ENCODE measurements around the gene ZSWIM6.

The ZSWIM6 gene

DNA sequence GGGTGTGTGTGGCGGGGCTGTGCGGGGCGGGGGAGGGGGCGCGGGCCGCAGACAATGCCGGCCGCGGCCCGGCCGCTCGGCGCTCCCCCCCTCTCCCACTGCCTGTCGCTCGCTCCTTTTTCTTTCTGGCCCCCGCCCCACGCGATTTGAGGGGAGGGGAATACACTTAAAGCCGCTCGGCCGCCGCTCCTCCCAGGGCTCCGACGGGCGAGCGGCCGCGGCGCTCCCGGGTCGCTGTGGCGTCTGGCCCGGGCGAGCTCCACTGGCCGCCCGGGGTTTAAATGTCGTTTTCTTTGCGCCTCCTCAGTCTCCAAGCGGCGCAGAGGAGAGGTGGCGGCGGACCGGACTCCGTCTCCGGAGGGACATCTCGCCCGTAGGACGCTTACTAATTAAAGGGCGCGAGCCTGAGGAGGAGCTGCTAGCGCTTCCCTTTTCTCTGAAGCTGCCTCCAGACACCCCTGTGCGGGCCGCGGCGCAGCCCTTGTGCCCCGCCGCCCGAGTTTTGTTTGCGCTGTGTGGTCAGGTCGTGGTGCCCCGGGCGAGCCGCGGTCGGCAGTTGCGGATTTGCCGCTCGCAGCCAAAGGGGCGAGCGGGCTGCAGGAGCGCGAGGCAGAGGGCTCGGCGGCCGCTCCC, 1.4 kb downstream of the ZSWIM6 start:
- DNase-seq: peak; percentile 85

- peak; percentile 78 for DNase-seq
Measured at GRCh38 chr5:61333954-61334867, 2.2 kb downstream of the ZSWIM6 start.

DNA sequence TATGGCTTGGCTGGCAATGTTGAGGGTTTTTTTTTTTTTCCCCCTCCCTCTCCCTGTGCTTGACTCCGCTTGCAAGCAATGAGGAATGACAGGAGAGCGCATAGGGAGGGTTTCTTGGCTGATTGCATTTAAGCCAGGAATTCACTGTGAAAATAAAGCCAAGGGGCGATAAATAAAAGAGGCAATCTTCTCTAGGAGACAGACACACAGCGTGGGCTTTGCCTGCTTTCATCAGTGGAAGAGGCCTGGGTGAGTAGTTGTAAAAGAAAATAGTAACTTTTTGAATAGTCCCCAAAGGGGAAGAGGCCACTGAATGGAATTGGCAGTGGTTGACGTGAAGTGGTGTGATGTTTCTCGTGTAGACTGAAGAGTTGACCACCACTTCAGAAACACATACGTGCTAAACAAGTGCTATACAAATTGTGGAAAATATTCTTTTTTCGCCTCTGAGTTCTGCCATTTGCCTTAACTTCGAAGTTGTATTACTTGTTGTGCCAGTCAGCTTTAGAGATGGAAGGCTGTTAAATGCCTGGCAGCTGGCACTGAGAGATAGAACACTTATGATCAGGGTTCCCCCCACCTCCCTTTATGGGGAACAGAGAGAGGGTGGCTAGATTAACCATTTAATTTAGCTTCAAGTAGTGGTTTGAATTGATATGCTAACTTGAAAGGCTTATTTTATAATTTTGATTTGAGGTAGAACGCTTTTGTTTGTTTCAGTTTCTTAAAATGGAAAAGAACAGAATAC, 3.0 kb downstream of the ZSWIM6 start:
- peak; percentile 85 for DNase-seq

DNA sequence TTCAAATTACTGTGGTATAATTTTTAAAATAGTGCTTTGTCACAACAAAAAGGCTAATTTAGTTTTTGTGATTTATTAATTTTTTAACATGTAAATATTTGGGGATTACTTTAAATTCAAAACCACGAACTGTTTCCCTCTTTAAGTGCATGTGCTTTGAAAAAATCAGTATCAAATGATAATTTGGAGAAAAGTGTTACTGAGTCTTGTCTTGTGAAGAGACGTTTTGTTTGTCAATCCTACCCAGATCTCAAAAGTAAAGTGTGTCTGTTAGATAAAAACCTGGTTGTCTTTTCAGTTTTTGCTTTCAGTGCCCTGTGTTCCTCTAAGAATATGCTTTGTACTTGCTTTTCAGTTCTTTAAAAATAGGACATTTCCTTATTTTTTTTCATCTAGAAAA, 7.7 kb downstream of the ZSWIM6 start:
- DNase-seq: no peak

- DNase-seq: no peak
Measured at GRCh38 chr5:61340775-61341361, 8.8 kb downstream of the ZSWIM6 start.

DNA sequence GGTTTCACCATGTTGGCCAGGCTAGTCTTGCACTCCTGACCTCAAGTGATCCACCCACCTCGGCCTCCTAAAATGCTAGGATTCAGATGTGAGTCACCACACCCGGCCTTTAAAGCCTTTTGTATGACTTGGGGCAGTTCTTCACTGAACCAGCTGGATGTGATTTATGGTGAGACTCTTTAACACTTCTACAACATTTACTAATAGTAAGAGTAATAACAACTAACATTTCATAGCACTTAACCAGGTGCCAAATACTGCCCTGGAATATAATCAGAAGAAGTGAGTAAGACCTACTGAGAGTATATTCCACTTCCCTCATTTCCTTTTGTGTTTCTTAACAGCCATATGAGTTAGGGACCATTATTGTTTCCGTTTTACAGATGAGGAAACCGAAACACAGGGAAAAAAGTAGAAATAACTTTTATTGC, 10.0 kb downstream of the ZSWIM6 start:
- DNase-seq: no peak

DNA sequence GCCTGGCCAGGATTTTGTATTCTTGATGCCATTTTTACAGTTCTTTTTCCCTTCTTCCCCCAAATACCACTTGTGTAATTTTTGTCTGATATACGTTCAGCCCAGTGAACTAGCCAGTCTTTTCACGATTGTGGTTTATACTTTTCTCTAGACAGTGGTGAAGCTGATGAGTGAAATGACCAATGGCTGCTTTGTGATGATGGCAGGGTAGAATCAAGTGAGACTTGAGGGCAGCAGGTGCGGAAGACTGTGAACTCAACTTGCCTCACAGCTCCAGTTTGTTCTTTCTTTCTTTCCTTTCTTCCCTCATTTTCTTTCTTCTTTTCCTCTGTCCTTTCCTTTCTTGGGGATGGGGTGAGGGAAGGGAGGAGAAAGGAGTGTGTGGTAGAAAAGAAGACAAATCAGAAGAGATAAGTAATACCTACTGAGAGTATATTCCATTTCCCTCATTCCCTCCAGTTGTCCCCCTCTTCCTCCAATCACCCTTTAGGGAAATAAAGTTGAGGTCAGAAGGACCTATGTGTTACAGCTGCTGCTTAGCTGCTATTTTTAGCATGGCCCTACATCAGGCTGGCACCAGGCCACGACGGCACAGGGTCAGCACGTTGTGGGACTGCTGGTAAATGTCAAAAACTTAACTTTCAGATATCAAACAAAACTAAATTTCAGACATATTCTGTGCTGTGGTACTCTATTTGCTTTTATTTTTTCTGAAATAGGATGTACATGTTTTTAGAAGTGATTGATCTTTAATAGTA, 12.3 kb downstream of the ZSWIM6 start:
- no peak for DNase-seq

GRCh38 chr5:61346511-61346910, 14.5 kb downstream of the ZSWIM6 start:
- DNase-seq: no peak

GRCh38 chr5:61347080-61347479, 15.0 kb downstream of the ZSWIM6 start:
- no peak for DNase-seq

DNA sequence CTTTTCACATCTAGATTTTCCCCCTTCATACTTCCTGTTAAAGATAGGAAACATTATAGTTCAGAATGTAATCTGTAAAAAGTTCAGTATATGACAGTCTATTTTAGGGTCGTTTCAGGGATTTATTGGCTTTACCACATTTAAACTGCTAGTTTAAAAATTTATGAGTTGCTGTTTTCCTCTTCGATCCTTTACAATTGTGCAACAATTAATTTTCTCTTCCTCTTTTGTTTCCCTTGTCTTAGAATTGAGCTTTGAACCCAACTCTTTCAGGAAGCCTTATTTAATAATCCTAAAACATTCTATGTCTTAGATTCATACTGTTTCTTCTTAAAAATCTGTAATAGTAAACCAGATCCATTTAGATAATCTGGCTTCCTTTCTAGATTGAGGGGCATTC, 16.4 kb downstream of the ZSWIM6 start:
- DNase-seq: no peak

GRCh38 chr5:61349935-61350334, 17.9 kb downstream of the ZSWIM6 start:
- DNase-seq: no peak

DNA sequence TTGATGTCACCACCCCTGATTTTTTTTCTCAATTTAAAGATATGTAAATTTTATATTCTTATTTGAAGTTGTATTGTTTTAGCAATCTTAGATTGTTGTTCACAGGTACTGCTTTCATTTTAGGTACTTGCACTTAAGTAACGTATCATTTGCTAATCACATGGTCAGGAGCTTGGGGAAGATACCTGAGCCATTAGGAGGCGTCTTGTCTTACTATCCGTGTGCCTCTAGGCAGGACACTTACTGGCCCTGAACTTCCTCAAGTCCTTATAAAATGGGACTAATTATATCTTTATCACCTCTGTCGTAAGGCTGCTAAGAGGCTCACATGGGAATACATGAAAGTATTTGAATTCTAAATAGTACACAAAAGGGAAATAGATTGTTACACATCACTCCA, 18.5 kb downstream of the ZSWIM6 start:
- no peak for DNase-seq

GRCh38 chr5:61351733-61352132, 19.7 kb downstream of the ZSWIM6 start:
- DNase-seq: no peak

DNA sequence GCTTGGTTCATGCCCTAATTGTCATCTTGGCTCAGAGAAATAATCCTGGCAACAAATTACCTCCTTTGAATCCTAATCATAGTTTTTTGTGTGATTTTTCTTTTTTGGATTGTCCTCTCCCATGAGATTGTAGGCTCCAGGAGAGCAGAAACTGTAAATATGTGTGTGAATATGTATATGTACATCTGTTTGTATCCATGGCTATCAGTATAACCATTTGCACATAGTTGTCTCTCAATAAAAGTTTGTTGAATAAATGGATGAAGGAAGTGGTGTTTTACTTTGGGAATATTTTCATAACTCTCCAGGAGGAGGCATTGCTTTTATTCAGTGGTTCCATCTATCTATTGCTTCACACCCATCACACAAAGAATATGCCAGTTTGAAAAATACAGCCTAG, 20.1 kb downstream of the ZSWIM6 start:
- no peak for DNase-seq

DNA sequence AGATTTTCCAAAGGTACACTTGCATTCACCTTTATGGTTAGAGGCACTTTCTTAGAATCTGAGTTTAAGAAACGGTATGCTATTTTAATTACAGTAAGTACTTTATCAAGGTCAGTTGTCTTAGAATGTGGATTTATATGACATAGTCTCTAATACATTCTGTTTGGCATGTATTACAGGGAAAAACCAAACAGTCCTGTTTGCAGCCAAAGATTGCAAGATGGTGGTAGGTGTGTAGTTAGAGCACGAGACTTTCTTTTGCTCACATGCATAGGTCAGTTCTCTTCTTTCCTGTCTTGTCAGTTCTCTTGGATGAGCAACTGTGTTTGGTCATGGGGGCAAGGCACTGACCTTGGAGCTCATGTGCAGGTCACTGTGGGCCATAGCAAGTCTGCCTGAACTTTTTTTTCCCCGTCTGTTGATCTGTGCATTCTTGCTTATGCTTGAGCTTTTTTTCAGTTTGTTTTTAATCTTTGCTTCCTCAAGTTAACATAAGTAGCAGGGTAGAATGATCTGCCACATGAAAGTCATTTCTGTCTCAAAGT, 20.6 kb downstream of the ZSWIM6 start:
- no peak for DNase-seq

GRCh38 chr5:61353293-61353692, 21.2 kb downstream of the ZSWIM6 start:
- no peak for DNase-seq

DNA sequence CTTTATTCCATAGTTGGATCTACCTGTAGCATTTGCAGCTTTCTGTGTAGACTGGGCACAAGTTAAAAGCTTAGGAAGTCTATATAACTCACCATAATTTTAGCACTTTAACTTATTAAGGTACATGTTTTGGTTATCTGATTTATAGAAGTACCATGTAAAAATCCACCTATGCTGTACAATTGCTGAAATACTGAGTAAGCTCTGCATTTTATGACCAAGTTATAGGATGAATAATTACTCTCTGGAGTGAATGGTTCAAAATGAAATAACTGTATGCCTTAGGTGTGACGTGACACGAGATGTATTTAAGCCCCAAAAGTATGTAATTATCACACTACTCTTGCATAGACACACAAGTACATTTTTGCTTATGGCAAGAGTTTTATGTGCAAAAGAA, 22.1 kb downstream of the ZSWIM6 start:
- DNase-seq: no peak

DNA sequence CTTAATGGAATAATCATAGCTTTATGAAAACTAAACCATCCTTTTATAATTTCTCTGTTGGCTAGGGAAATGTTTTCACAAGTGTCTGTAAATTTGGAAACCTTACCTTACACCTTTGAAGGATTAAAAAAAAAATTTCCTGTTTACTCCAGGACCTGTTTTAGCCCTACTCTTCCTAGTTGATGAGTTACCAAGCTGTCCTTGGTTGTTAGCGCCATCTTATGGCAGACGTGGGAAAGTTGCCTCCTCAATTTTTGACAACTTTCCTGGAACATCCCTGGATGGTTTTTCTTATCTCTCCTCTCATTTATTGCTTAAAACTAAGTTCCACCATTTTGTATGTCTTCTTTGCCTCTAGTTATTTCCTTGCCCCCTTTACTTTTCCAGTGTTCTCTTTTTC, 25.7 kb downstream of the ZSWIM6 start:
- DNase-seq: no peak

- DNase-seq: no peak
Measured at GRCh38 chr5:61362796-61363368, 30.8 kb downstream of the ZSWIM6 start.

- DNase-seq: no peak
Measured at GRCh38 chr5:61363401-61364114, 31.5 kb downstream of the ZSWIM6 start.

Data from eye (tissue), 1 donor.